ENCODE measurements around the gene TAMM41. TPM values are rescaled to one million over a fixed set of nuclear protein-coding genes. Genes with fewer than 3 reads are reported as not detected.

TAMM41 gene
- total RNA-seq, 6 donors from 2014 or later, result 13.2 to 38.8 (median 14.9) TPM

GRCh38 chr3:11835028-11835639, 11.6 kb downstream of the TAMM41 start:
- no peak for DNase-seq

GRCh38 chr3:11832981-11833905, 13.4 kb downstream of the TAMM41 start:
- TF ChIP-seq EP300 (IDR thresholded peaks at IDR 0.05), result no peak
- TF ChIP-seq CTCF (IDR thresholded peaks at IDR 0.05), result no peak
- no peak overlapping the region for H3K27ac ChIP-seq
- H3K27me3 ChIP-seq, result no peaks in the 10 kb centered on the region
- H3K9me3 ChIP-seq, result no peaks in the 10 kb centered on the region
- no peaks in the 10 kb centered on the region for H3K4me1 ChIP-seq
- no peak overlapping the region for H3K4me3 ChIP-seq
- no peak for DNase-seq
- WGBS, 2 donors, result 68 to 69% methylated on average over 9 of the region's 9 CpGs
- peaks cover 20 to 85% (median 35%) of the 10 kb centered on the region in 4 donors for H3K36me3 ChIP-seq
- no peak for ATAC-seq (ENCODE audit: low FRiP score in 2 of 2)

More at GRCh38 chr3:11835028-11835639, 11.6 kb downstream of the TAMM41 start:
- Histone ChIP-seq H3K27ac (no peak overlapping the region), H3K36me3 (peaks cover 6 to 85% (median 34%) of the 10 kb centered on the region in 4 donors), H3K4me3 (no peak overlapping the region), H3K27me3 (no peaks in the 10 kb centered on the region), H3K4me1 (no peaks in the 10 kb centered on the region), H3K9me3 (no peaks in the 10 kb centered on the region)
- TF ChIP-seq POLR2AphosphoS5 (IDR thresholded peaks at IDR 0.05), result no peak
- no peak for TF ChIP-seq POLR2A (IDR thresholded peaks at IDR 0.05)
- TF ChIP-seq EP300 (IDR thresholded peaks at IDR 0.05), result no peak
- peak in 3 of 6 experiments; percentile 5 to 21 (median 18) for TF ChIP-seq CTCF (IDR thresholded peaks at IDR 0.05)
- no peak for ATAC-seq (ENCODE audit: low FRiP score in 2 of 2)

- ATAC-seq (ENCODE audit: low FRiP score in 2 of 2) (no peak), DNase-seq (no peak)
- TF ChIP-seq CTCF (IDR thresholded peaks at IDR 0.05) (no peak), EP300 (IDR thresholded peaks at IDR 0.05) (no peak)
- no peak overlapping the region for H3K4me3 ChIP-seq
- H3K9me3 ChIP-seq, result no peaks in the 10 kb centered on the region
- H3K27me3 ChIP-seq, result no peaks in the 10 kb centered on the region
- H3K4me1 ChIP-seq, result no peaks in the 10 kb centered on the region
- no peak overlapping the region for H3K27ac ChIP-seq
- peaks cover 21 to 95% (median 41%) of the 10 kb centered on the region in 4 donors for H3K36me3 ChIP-seq
- WGBS, 2 donors, result 93% methylated on average over 7 of the region's 7 CpGs
Measured at GRCh38 chr3:11829416-11829815, 17.3 kb downstream of the TAMM41 start.

- no peak for DNase-seq
- Histone ChIP-seq H3K36me3 (peaks cover 21 to 76% (median 41%) of the 10 kb centered on the region in 4 donors), H3K27me3 (no peaks in the 10 kb centered on the region), H3K4me1 (no peaks in the 10 kb centered on the region), H3K4me3 (no peak overlapping the region), H3K9me3 (no peaks in the 10 kb centered on the region), H3K27ac (no peak overlapping the region)
- TF ChIP-seq CTCF (IDR thresholded peaks at IDR 0.05) (no peak), EP300 (IDR thresholded peaks at IDR 0.05) (no peak), POLR2A (IDR thresholded peaks at IDR 0.05) (no peak), POLR2AphosphoS5 (IDR thresholded peaks at IDR 0.05) (no peak)
- no peak for ATAC-seq (ENCODE audit: low FRiP score in 2 of 2)
- WGBS, 2 donors, result 89 to 92% methylated on average over 1 of the region's 1 CpG
Measured at GRCh38 chr3:11826628-11827265, 19.9 kb downstream of the TAMM41 start.
